Effector memory CD8-positive, alpha-beta T cell (primary cell): ENCODE results near the gene SSBP3.

Experiments used
- ATAC-seq: fragments of 150-1000 bp; cut with Tn5 transposase; replicated peaks from 2 replicates; pipeline ENCODE4 v1.10.0; 2021; ENCODE audit warnings: mild to moderate bottlenecking, moderate library complexity
- DNase-seq, 3 experiments: peaks; one replicate each; pipeline ENCODE4 v3.0.0; 2021
- H3K27ac Mint-ChIP-seq, 2 donors: one replicate each; pipeline ENCODE4 v1.8.0; 2022; ENCODE audit warnings: mild to moderate bottlenecking in 2 of 2, mixed read lengths in 2 of 2, moderate library complexity in 2 of 2
- H3K27me3 Mint-ChIP-seq, 2 donors: one replicate each; pipeline ENCODE4 v1.8.0; 2022; ENCODE audit warnings: mixed read lengths in 2 of 2
- H3K36me3 Mint-ChIP-seq: one replicate; pipeline ENCODE4 v1.8.0; 2022; ENCODE audit warnings: mild to moderate bottlenecking, moderate library complexity, mixed read lengths; ENCODE audit not compliant: insufficient read depth
- H3K4me1 Mint-ChIP-seq, 2 donors: one replicate each; pipeline ENCODE4 v1.8.0; 2022; ENCODE audit warnings: low read depth in 2 of 2, mixed read lengths in 2 of 2
- H3K4me3 Mint-ChIP-seq, 2 donors: one replicate each; pipeline ENCODE4 v1.8.0; 2022; ENCODE audit warnings: mild to moderate bottlenecking in 2 of 2, mixed read lengths in 2 of 2, moderate library complexity in 2 of 2
- H3K9me3 Mint-ChIP-seq, 2 donors: one replicate each; pipeline ENCODE4 v1.8.0; 2022; ENCODE audit warnings: mixed read lengths in 2 of 2

SSBP3 gene

GRCh38 chr1:54287801-54288211 lies 118.4 kb downstream of the SSBP3 start:
- Mint-ChIP-seq H3K4me3 (peak overlapping the region in 1 of 2 donors; percentile 51), H3K4me1 (peaks cover 68 to 70% of the 10 kb centered on the region in 2 donors), H3K27me3 (no peaks in the 10 kb centered on the region), H3K27ac (peak overlapping the region; percentile 82 to 88), H3K9me3 (no peaks in the 10 kb centered on the region), H3K36me3 (peaks cover 12% of the 10 kb centered on the region)
- DNase-seq (no peak), ATAC-seq (no peak)

- H3K4me1 Mint-ChIP-seq: peaks cover 67 to 71% of the 10 kb centered on the region in 2 donors
These were observed 119.0 kb downstream of the SSBP3 start for GRCh38 chr1:54287176-54287650.

GRCh38 chr1:54285815-54286345 lies 120.3 kb downstream of the SSBP3 start:
- peak overlapping the region in 1 of 2 donors; percentile 42 for H3K4me3 Mint-ChIP-seq
- ATAC-seq (no peak), DNase-seq (no peak)
- H3K9me3 Mint-ChIP-seq: no peaks in the 10 kb centered on the region
- H3K27ac Mint-ChIP-seq: peak overlapping the region; percentile 82 to 88
- peaks cover 58 to 61% of the 10 kb centered on the region in 2 donors for H3K4me1 Mint-ChIP-seq
- H3K27me3 Mint-ChIP-seq: no peaks in the 10 kb centered on the region
- peaks cover 13% of the 10 kb centered on the region for H3K36me3 Mint-ChIP-seq

More at GRCh38 chr1:54287176-54287650, 119.0 kb downstream of the SSBP3 start:
- peak; percentile 95 for ATAC-seq
- Mint-ChIP-seq H3K4me3 (peak overlapping the region; percentile 16 to 51), H3K27me3 (no peaks in the 10 kb centered on the region), H3K27ac (peak overlapping the region; percentile 82 to 88), H3K9me3 (no peaks in the 10 kb centered on the region), H3K36me3 (peaks cover 12% of the 10 kb centered on the region)
- DNase-seq: peak; percentile 27 to 41 (median 40)

GRCh38 chr1:54284781-54285529 lies 121.2 kb downstream of the SSBP3 start:
- H3K4me1 Mint-ChIP-seq: peaks cover 52 to 58% of the 10 kb centered on the region in 2 donors
- no peaks in the 10 kb centered on the region for H3K9me3 Mint-ChIP-seq
- no peaks in the 10 kb centered on the region for H3K27me3 Mint-ChIP-seq
- H3K4me3 Mint-ChIP-seq: peak overlapping the region; percentile 3 to 42
- peak overlapping the region; percentile 82 to 88 for H3K27ac Mint-ChIP-seq
- DNase-seq: no peak
- no peak for ATAC-seq
- peaks cover 20% of the 10 kb centered on the region for H3K36me3 Mint-ChIP-seq

GRCh38 chr1:54283635-54284385 lies 122.4 kb downstream of the SSBP3 start:
- H3K9me3 Mint-ChIP-seq: no peaks in the 10 kb centered on the region
- H3K27ac Mint-ChIP-seq: peak overlapping the region; percentile 32 to 65
- DNase-seq (no peak), ATAC-seq (no peak)
- H3K36me3 Mint-ChIP-seq: peaks cover 21% of the 10 kb centered on the region
- peaks cover 43 to 52% of the 10 kb centered on the region in 2 donors for H3K4me1 Mint-ChIP-seq
- H3K4me3 Mint-ChIP-seq: no peak overlapping the region
- no peaks in the 10 kb centered on the region for H3K27me3 Mint-ChIP-seq

- no peaks in the 10 kb centered on the region for H3K27me3 Mint-ChIP-seq
- ATAC-seq (no peak), DNase-seq (no peak)
- H3K4me3 Mint-ChIP-seq: no peak overlapping the region
- H3K9me3 Mint-ChIP-seq: no peaks in the 10 kb centered on the region
- H3K27ac Mint-ChIP-seq: peak overlapping the region; percentile 49 to 65
- H3K4me1 Mint-ChIP-seq: peaks cover 38 to 47% of the 10 kb centered on the region in 2 donors
- H3K36me3 Mint-ChIP-seq: peaks cover 15% of the 10 kb centered on the region
These were observed 123.9 kb downstream of the SSBP3 start for GRCh38 chr1:54282101-54282847.

GRCh38 chr1:54280651-54281050 lies 125.5 kb downstream of the SSBP3 start:
- DNase-seq (no peak), ATAC-seq (no peak)
- H3K4me1 Mint-ChIP-seq: peaks cover 32 to 41% of the 10 kb centered on the region in 2 donors
- H3K9me3 Mint-ChIP-seq: no peaks in the 10 kb centered on the region
- no peak overlapping the region for H3K27ac Mint-ChIP-seq
- peaks cover 18% of the 10 kb centered on the region for H3K36me3 Mint-ChIP-seq
- no peak overlapping the region for H3K4me3 Mint-ChIP-seq
- H3K27me3 Mint-ChIP-seq: no peaks in the 10 kb centered on the region

- Mint-ChIP-seq H3K36me3 (peaks cover 20% of the 10 kb centered on the region), H3K4me1 (peaks cover 36 to 45% of the 10 kb centered on the region in 2 donors), H3K27me3 (no peaks in the 10 kb centered on the region), H3K4me3 (no peak overlapping the region), H3K27ac (peak overlapping the region in 1 of 2 donors; percentile 66), H3K9me3 (no peaks in the 10 kb centered on the region)
- DNase-seq (no peak), ATAC-seq (no peak)
These were observed 126.7 kb downstream of the SSBP3 start for GRCh38 chr1:54279457-54279856.

GRCh38 chr1:54278941-54279422 lies 127.2 kb downstream of the SSBP3 start:
- Mint-ChIP-seq H3K4me1 (peaks cover 36 to 44% of the 10 kb centered on the region in 2 donors), H3K27me3 (no peaks in the 10 kb centered on the region), H3K4me3 (no peak overlapping the region), H3K27ac (peak overlapping the region in 1 of 2 donors; percentile 66), H3K9me3 (no peaks in the 10 kb centered on the region), H3K36me3 (peaks cover 20% of the 10 kb centered on the region)
- no peak for ATAC-seq
- no peak for DNase-seq

GRCh38 chr1:54277451-54278341 lies 128.5 kb downstream of the SSBP3 start:
- Mint-ChIP-seq H3K9me3 (no peaks in the 10 kb centered on the region), H3K36me3 (peaks cover 20% of the 10 kb centered on the region), H3K4me3 (no peak overlapping the region), H3K4me1 (peaks cover 39 to 45% of the 10 kb centered on the region in 2 donors), H3K27me3 (no peaks in the 10 kb centered on the region), H3K27ac (peak overlapping the region; percentile 77 to 81)
- no peak for DNase-seq
- no peak for ATAC-seq

GRCh38 chr1:54276617-54277450 lies 129.4 kb downstream of the SSBP3 start:
- Mint-ChIP-seq H3K27ac (peak overlapping the region; percentile 77 to 81), H3K36me3 (peaks cover 22% of the 10 kb centered on the region), H3K9me3 (no peaks in the 10 kb centered on the region), H3K4me3 (no peak overlapping the region), H3K4me1 (peaks cover 34 to 43% of the 10 kb centered on the region in 2 donors), H3K27me3 (no peaks in the 10 kb centered on the region)
- DNase-seq (no peak), ATAC-seq (no peak)
